Cardiac fibroblast (primary cell): Measurements from ENCODE around the gene HDAC10.

ENCODE experiments used
- DNase-seq, 2 donors: peaks; one replicate each; pipeline versions ENCODE4 v3.0.0 to v3.0.0-alpha.2; 2010; ENCODE audit warnings: low read depth in 2 of 2
- H3K4me3 ChIP-seq, 2 donors: replicated peaks in 1 of 2; 1 replicate in 1 of 2; 2 replicates in 1 of 2; pipeline ENCODE4 v1.5.1; 2011; ENCODE audit warnings: low read depth in 2 of 2, low read length in 2 of 2, mild to moderate bottlenecking in 2 of 2, moderate library complexity in 1 of 2
- CTCF ChIP-seq: IDR thresholded peaks from one replicate; pipeline ENCODE4 v1.5.1; 2011; ENCODE audit warnings: low read depth, mild to moderate bottlenecking, low read length, inconsistent platforms

The HDAC10 gene

DNA sequence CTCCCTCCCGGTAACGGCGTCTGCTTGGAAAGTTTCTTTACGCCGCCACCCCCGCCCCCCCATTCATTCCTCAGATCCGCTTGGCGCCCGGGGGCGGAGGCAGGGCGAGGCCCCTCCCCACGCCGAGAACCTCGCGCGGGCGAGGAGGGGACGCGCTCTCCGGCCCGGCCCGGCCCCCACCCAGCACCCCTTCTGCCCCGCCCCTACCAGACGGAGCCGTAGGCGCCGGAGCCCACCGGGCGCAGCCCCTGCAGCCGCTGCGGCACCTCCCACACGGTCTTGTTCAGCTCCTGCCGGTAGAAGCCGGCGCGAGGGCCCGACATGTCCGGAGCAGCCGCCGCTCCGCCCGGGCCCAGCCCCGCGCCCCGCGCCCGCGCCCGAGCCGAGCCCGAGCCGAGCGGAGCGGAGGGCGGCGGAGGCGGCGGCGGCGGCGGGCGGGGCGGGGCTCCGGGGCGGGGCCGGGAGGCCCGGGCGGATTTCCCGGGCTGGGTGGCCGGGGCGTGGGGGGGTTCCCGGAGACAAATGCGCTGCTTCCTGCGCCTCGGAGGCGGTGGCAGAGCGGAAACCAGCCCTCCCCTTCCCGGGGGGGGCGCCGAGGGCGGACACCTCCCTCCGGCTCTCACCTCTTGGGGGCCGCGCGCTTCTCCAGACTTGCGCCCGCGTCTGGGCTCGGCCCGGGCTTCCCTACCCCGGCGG is 19.1 kb upstream of the HDAC10 start, which contains the start of gene MAPK11:
TSS of gene MAPK11 (minus strand) at position 411 of the 696 bp plus-strand sequence. CDS start at position 323, 88 bp downstream.
- DNase-seq: peak; percentile 32 to 61
- no peak for TF ChIP-seq CTCF
- peak within 1 kb of the TSS; percentile 47 to 57 for H3K4me3 ChIP-seq

DNA sequence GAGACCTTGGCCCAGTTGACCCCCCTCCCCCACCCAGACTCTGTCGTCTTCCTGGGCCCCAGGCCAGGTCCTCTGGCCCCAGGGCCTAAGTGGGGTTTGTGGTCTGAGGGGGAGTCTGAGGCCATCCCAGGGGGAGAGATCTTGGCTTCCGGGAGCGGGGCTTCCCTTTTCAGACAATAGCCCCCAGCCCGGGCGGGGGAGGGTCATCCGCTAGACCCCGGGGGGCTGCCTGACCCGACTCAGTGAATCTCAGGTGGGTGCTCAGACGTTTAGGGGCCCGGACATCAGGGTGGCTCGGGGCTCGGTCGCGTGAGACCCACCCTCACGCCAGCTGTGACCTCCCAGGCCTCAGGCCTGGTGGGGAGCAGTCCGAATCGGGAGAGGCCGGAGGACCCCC is 18.5 kb upstream of the HDAC10 start:
- peak overlapping the region; percentile 25 to 57 for H3K4me3 ChIP-seq
- no peak for TF ChIP-seq CTCF
- no peak for DNase-seq

DNA sequence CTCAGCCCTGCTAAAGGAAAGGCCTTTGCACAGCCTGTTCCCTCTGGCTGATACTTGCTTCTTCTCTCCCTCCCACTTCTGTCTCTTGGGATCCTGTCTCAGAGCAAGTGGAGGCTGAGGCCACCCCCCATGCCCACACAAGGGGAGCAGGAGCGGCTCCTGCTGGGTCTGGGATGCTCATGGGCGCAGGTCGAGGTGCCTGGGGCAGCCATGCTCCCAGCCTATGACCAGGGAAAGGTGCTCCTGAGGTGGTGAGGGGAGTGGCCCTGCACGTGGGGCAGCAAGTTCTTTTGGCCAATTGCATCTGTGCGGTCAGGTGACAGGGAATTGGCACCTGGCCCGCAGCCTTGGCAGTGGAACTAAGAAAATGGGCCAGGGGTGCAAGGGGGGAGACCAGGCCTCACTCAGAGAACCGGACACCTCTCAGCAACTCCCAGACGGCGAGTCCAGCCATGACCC is 17.6 kb upstream of the HDAC10 start:
- DNase-seq: peak in 1 of 2 donors; percentile 37
- no peak overlapping the region for H3K4me3 ChIP-seq
- no peak for TF ChIP-seq CTCF

DNA sequence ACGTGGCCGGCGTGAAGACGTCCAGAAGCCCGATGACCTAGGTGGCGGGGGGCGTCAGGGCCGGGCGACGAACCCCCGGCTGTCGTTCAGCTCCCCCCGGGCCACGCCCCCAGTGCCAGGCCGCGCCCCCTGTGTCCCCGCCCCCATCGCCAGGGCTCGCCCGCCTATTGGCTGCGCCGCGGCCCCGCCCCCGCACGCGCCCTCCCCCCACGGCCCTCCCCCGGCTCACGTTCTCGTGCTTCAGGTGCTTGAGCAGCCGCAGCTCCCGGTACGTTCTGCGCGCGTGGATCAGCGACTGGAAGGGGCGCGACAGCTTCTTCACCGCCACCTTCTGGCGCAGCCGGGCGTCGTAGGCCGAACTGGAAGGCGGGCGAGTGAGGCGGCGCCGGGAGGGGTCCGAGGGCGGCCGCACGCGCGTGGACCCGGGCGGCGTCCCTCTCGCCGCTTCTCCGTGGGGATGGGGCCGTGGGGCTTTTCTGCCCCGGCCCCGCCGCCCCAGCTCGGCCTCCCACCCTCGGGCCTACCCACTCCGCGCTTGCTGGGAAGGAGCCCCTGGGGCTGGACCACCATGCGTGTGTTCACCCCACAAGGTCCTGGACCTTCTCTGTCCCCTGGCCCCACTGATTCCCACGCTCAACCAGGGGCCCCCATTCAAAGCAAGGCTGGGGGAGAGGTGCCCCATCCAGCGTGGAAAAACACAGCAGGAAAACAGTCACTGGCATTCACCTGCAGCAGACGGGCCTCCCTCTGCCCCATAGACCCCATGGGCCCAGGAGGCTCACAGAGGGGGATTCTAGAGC is 16.7 kb upstream of the HDAC10 start:
- peak overlapping the region; percentile 31 to 40 for H3K4me3 ChIP-seq
- TF ChIP-seq CTCF: peak; percentile 26
- DNase-seq: peak; percentile 55 to 69

GRCh38 chr22:50266994-50267393 is 15.9 kb upstream of the HDAC10 start:
- no peak for DNase-seq
- no peak for TF ChIP-seq CTCF
- H3K4me3 ChIP-seq: no peak overlapping the region

GRCh38 chr22:50264946-50265669 is 14.0 kb upstream of the HDAC10 start:
- DNase-seq: no peak
- no peak overlapping the region for H3K4me3 ChIP-seq
- TF ChIP-seq CTCF: no peak
